SHP77 treated with DMSO at 0.1 percent for 48 hours (cell line): Measurements from ENCODE around the gene CHRNA4.
"Not testable (repeated sequence)": the region's sequence is repeated elsewhere in the genome, so short reads cannot be mapped to it uniquely, and the experiment has no call there.

ENCODE experiments used
- DNase-seq: peaks from one replicate; lab custom pipeline; 2025; lab: John Stamatoyannopoulos, UW

CHRNA4 gene

GRCh38 chr20:63397946-63398450 is 36.8 kb upstream of the CHRNA4 start:
- DNase-seq: no peak

- no peak for DNase-seq
Measured at GRCh38 chr20:63397155-63397843, 36.1 kb upstream of the CHRNA4 start.

GRCh38 chr20:63396300-63396699 is 35.2 kb upstream of the CHRNA4 start:
- no peak for DNase-seq

- DNase-seq: no peak
Measured at GRCh38 chr20:63395723-63396122, 34.6 kb upstream of the CHRNA4 start.

GRCh38 chr20:63394920-63395455 is 33.8 kb upstream of the CHRNA4 start:
- DNase-seq: no peak

- DNase-seq: no peak
Measured at GRCh38 chr20:63394069-63394919, 33.1 kb upstream of the CHRNA4 start.

GRCh38 chr20:63393566-63393965 is 32.4 kb upstream of the CHRNA4 start:
- DNase-seq: no peak

- no peak for DNase-seq
Measured at GRCh38 chr20:63392465-63393365, 31.6 kb upstream of the CHRNA4 start.

- DNase-seq: no peak
Measured at GRCh38 chr20:63387917-63388316, 26.8 kb upstream of the CHRNA4 start.

GRCh38 chr20:63387393-63387792 is 26.2 kb upstream of the CHRNA4 start:
- DNase-seq: no peak

GRCh38 chr20:63386491-63386890 is 25.3 kb upstream of the CHRNA4 start:
- no peak for DNase-seq

- DNase-seq: no peak
Measured at GRCh38 chr20:63385819-63386218, 24.7 kb upstream of the CHRNA4 start.

GRCh38 chr20:63384336-63384735 is 23.2 kb upstream of the CHRNA4 start:
- no peak for DNase-seq

- DNase-seq: no peak
Measured at GRCh38 chr20:63383556-63383955, 22.4 kb upstream of the CHRNA4 start.

GRCh38 chr20:63382551-63383300 is 21.6 kb upstream of the CHRNA4 start:
- no peak for DNase-seq

- no peak for DNase-seq
Measured at GRCh38 chr20:63381781-63382431, 20.8 kb upstream of the CHRNA4 start.

GRCh38 chr20:63380346-63380870 is 19.3 kb upstream of the CHRNA4 start:
- DNase-seq: no peak

- DNase-seq: not testable (repeated sequence)
Measured at GRCh38 chr20:63379872-63380271, 18.7 kb upstream of the CHRNA4 start.

GRCh38 chr20:63379296-63379695 is 18.1 kb upstream of the CHRNA4 start:
- DNase-seq: no peak

- DNase-seq: no peak
Measured at GRCh38 chr20:63378626-63379025, 17.5 kb upstream of the CHRNA4 start.
